Myocyte (in vitro differentiated cells): Measurements from ENCODE around the gene RGS7. TPM values are rescaled to one million over a fixed set of nuclear protein-coding genes. Genes with fewer than 3 reads are reported as not detected.
A peak's percentile ranks its signal among the peaks of the same experiment; 100 is the strongest.
"Not testable (repeated sequence)": the region's sequence is repeated elsewhere in the genome, so short reads cannot be mapped to it uniquely, and the experiment has no call there.

Source experiments
- DNase-seq: peaks from one replicate; pipeline ENCODE4 v3.0.0-alpha.2; 2012; ENCODE audit warnings: low read depth
- total RNA-seq: library from RNA; depleted of rRNA; stranded (reverse); fragments of >200 nt; gene quantifications from 2 replicates; pipeline ENCODE4 v1.2.3, GENCODE V29; 2014

Gene RGS7
- total RNA-seq, 1 donor from 2014 or later, result not detected

GRCh38 chr1:240993004-240993403 lies 364.0 kb downstream of the RGS7 start:
- DNase-seq, result no peak

GRCh38 chr1:240991230-240991629 lies 365.8 kb downstream of the RGS7 start:
- no peak for DNase-seq

GRCh38 chr1:240987928-240988327 lies 369.1 kb downstream of the RGS7 start:
- DNase-seq, result no peak

- no peak for DNase-seq
Measured at GRCh38 chr1:240985081-240985480, 371.9 kb downstream of the RGS7 start.

- DNase-seq, result no peak
Measured at GRCh38 chr1:240980342-240980741, 376.7 kb downstream of the RGS7 start.

- DNase-seq, result no peak
Measured at GRCh38 chr1:240976685-240977084, 380.3 kb downstream of the RGS7 start.

GRCh38 chr1:240973875-240974274 lies 383.1 kb downstream of the RGS7 start:
- no peak for DNase-seq

GRCh38 chr1:240972059-240972458 lies 384.9 kb downstream of the RGS7 start:
- not testable (repeated sequence) for DNase-seq

- no peak for DNase-seq
Measured at GRCh38 chr1:240970253-240970652, 386.8 kb downstream of the RGS7 start.

- no peak for DNase-seq
Measured at GRCh38 chr1:240968864-240969263, 388.1 kb downstream of the RGS7 start.

- DNase-seq, result peak; percentile 24
Measured at GRCh38 chr1:240967070-240967724, 389.8 kb downstream of the RGS7 start.

- no peak for DNase-seq
Measured at GRCh38 chr1:240965581-240966091, 391.4 kb downstream of the RGS7 start.

GRCh38 chr1:240962086-240962485 lies 394.9 kb downstream of the RGS7 start:
- DNase-seq, result no peak

GRCh38 chr1:240956424-240956823 lies 400.6 kb downstream of the RGS7 start:
- DNase-seq, result no peak

- no peak for DNase-seq
Measured at GRCh38 chr1:240956020-240956419, 401.0 kb downstream of the RGS7 start.

GRCh38 chr1:240947438-240948224 lies 409.4 kb downstream of the RGS7 start:
- no peak for DNase-seq

- DNase-seq, result peak; percentile 69
Measured at GRCh38 chr1:240946926-240947325, 410.1 kb downstream of the RGS7 start.

- DNase-seq, result no peak
Measured at GRCh38 chr1:240942901-240943300, 414.1 kb downstream of the RGS7 start.

GRCh38 chr1:240941701-240942370 lies 415.2 kb downstream of the RGS7 start:
- DNase-seq, result no peak

GRCh38 chr1:240936911-240937668 lies 419.9 kb downstream of the RGS7 start:
- no peak for DNase-seq

- no peak for DNase-seq
Measured at GRCh38 chr1:240935920-240936319, 421.1 kb downstream of the RGS7 start.
